Neural crest cell (in vitro differentiated cells): ENCODE measurements around the gene APBA2. TPM values are rescaled to one million over a fixed set of nuclear protein-coding genes. Genes with fewer than 3 reads are reported as not detected.

Source experiments
- DNase-seq: peaks from one replicate; pipeline ENCODE4 v3.0.0; 2021; ENCODE audit warnings: low read depth, mixed read lengths, low spot score
- H3K27ac Mint-ChIP-seq: one replicate; pipeline ENCODE4 v1.8.0; 2021; ENCODE audit warnings: mild to moderate bottlenecking, mixed read lengths; ENCODE audit not compliant: unreplicated experiment
- H3K27me3 Mint-ChIP-seq: 2 replicates; pipeline ENCODE4 v1.8.0; 2021; ENCODE audit warnings: low read depth, mild to moderate bottlenecking, mixed read lengths
- H3K36me3 Mint-ChIP-seq: 2 replicates; pipeline ENCODE4 v1.8.0; 2021; ENCODE audit warnings: low read depth, mild to moderate bottlenecking, mixed read lengths
- H3K4me1 Mint-ChIP-seq: 2 replicates; pipeline ENCODE4 v1.8.0; 2021; ENCODE audit warnings: mixed read lengths
- H3K4me3 Mint-ChIP-seq: one replicate; pipeline ENCODE4 v1.8.0; 2021; ENCODE audit warnings: mild to moderate bottlenecking, mixed read lengths
- H3K9me3 Mint-ChIP-seq: 2 replicates; pipeline ENCODE4 v1.8.0; 2021; ENCODE audit warnings: mixed read lengths
- total RNA-seq: library from RNA; stranded (reverse); gene quantifications from 2 replicates; pipeline ENCODE4 v1.2.1, GENCODE V29; 2021
- TF ChIP-seq, protein P1 (sequence below): fragments of 200-600 bp; sonication (generic); conservative IDR thresholded peaks from 2 replicates; pipeline ENCODE4 v1.5.0; 2021; ENCODE audit warnings: antibody characterized with exemption, mild to moderate bottlenecking

APBA2 gene
- total RNA-seq, 1 donor from 2014 or later = 79.9 TPM

DNA sequence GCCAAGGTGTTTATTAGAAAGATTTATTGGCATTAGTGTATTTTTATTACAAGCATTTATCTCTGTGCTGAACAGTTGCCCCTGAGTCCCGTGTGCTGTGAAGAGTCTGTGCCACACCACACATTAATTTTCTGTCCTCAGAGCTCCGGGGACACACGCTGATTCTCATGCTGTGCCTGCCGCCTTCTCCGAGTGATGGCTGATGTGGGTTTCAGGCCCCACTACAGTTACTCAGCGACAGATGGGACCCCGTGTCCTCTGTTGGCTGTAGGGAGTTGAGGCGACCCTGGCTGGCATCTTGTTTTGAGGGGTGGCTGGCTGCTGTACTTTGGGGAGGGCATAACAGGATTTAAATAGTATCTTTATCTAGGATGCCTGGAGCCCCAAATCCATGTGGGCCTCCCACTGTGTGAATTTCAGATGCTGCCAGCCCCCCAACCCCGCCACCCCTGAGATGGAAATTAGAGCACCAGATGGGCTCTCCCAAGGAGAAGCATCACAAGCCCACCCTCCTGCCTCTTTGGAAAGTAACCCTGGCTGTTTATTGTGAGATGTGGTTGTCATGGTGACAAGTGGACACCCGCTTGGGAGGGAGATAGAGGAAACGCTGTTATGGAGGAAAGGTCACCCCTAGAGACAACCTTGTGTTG, 185.6 kb downstream of the APBA2 start:
- H3K36me3 Mint-ChIP-seq = peaks cover 5% of the 10 kb centered on the region
- DNase-seq = no peak
- peak overlapping the region; percentile 96 for H3K27ac Mint-ChIP-seq
- H3K4me1 Mint-ChIP-seq = peaks cover 57% of the 10 kb centered on the region
- no peaks in the 10 kb centered on the region for H3K27me3 Mint-ChIP-seq
- H3K9me3 Mint-ChIP-seq = peaks cover 6% of the 10 kb centered on the region
- H3K4me3 Mint-ChIP-seq = peak overlapping the region; percentile 29
- TF ChIP-seq, protein P1, sequence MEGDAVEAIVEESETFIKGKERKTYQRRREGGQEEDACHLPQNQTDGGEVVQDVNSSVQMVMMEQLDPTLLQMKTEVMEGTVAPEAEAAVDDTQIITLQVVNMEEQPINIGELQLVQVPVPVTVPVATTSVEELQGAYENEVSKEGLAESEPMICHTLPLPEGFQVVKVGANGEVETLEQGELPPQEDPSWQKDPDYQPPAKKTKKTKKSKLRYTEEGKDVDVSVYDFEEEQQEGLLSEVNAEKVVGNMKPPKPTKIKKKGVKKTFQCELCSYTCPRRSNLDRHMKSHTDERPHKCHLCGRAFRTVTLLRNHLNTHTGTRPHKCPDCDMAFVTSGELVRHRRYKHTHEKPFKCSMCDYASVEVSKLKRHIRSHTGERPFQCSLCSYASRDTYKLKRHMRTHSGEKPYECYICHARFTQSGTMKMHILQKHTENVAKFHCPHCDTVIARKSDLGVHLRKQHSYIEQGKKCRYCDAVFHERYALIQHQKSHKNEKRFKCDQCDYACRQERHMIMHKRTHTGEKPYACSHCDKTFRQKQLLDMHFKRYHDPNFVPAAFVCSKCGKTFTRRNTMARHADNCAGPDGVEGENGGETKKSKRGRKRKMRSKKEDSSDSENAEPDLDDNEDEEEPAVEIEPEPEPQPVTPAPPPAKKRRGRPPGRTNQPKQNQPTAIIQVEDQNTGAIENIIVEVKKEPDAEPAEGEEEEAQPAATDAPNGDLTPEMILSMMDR = no peak

DNA sequence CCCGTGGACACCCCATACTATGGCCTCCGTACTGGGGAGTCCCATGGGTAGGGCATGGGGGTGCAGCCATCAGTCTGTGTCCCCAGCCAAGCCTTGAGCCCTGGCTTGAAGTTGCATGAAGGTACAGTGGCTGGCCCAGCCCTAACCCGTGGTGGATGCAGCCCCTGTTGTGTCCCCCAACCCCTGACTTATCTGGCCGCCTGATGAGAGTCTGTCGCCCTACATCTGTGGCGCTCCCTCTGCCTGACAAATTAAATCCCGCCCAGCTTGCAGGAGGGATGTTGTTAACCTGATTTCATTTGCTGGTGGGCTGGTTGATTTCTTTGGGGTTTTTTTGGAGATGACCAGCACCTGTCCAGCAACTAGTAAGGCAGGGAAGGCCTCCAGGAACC, 186.1 kb downstream of the APBA2 start:
- no peaks in the 10 kb centered on the region for H3K27me3 Mint-ChIP-seq
- TF ChIP-seq, protein P1 = no peak
- DNase-seq = no peak
- H3K27ac Mint-ChIP-seq = no peak overlapping the region
- peaks cover 5% of the 10 kb centered on the region for H3K36me3 Mint-ChIP-seq
- H3K4me3 Mint-ChIP-seq = peak overlapping the region; percentile 29
- peaks cover 6% of the 10 kb centered on the region for H3K9me3 Mint-ChIP-seq
- H3K4me1 Mint-ChIP-seq = peaks cover 52% of the 10 kb centered on the region

DNA sequence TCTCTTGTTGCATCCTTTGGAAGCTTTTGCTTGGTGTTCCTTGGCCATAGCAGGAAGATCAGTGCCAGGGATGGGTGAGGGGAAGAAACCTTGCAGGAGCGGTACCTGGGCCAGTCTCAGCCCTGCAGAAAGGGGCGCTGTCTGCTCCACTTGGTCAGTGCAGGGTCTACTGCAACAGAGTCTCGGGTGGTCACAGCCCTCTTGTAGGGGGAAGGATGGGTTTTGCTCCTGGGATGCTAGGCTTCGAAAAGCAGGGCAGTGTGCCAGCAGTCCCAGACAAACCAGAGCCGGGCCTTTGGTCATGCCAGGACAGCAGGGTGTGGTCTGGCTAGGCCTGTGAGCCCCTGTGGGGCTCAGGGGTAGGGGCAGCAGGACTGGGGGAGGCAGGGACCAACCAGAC, 186.7 kb downstream of the APBA2 start:
- Mint-ChIP-seq H3K27ac (peak overlapping the region; percentile 4), H3K36me3 (peaks cover 6% of the 10 kb centered on the region), H3K9me3 (peaks cover 6% of the 10 kb centered on the region), H3K27me3 (no peaks in the 10 kb centered on the region), H3K4me1 (peaks cover 47% of the 10 kb centered on the region), H3K4me3 (no peak overlapping the region)
- TF ChIP-seq, protein P1 = no peak
- no peak for DNase-seq

DNA sequence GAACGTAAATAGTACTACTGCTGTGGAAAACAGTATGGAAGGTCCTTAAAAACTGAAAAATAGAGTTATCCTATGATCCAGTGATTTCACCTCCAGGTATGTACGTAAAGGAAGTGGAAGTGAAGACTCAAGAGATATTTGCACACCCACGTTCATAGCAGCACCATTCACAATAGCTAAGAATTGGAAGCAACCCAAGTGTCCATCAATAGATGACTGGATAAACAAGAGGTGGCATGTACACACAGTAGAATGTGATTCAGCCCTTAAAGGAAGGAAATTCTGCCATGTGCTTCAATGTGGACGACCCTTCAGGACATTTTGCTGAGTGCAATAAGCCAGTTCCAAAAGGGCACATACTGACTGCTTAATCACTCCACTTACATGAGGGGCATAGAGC, 188.3 kb downstream of the APBA2 start:
- H3K27me3 Mint-ChIP-seq = no peaks in the 10 kb centered on the region
- H3K36me3 Mint-ChIP-seq = peaks cover 14% of the 10 kb centered on the region
- peaks cover 2% of the 10 kb centered on the region for H3K9me3 Mint-ChIP-seq
- TF ChIP-seq, protein P1 = no peak
- no peak overlapping the region for H3K27ac Mint-ChIP-seq
- H3K4me3 Mint-ChIP-seq = no peak overlapping the region
- peaks cover 33% of the 10 kb centered on the region for H3K4me1 Mint-ChIP-seq
- no peak for DNase-seq

DNA sequence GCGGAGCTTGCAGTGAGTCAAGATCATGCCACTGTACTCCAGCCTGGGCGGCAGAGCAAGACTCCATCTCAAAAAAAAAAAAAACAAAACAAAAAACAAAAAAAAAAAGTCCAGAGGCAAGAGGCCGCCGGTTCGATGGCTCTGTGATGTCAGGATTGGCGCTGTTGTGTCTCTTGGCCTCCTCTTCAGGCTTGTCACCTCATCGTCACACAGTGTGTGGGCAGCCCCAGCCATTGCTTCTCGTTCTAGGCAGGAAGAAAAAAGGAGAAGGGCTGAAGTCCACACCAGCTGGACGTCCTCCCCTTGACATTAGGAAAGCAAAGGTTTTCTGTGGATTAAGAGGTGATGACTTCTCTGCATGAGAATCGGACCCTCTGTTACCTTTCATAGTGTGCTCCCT, 192.8 kb downstream of the APBA2 start:
- H3K27ac Mint-ChIP-seq = peak overlapping the region; percentile 73
- peaks cover 7% of the 10 kb centered on the region for H3K4me1 Mint-ChIP-seq
- H3K4me3 Mint-ChIP-seq = no peak overlapping the region
- H3K27me3 Mint-ChIP-seq = no peaks in the 10 kb centered on the region
- no peak for DNase-seq
- H3K36me3 Mint-ChIP-seq = peaks cover 17% of the 10 kb centered on the region
- TF ChIP-seq, protein P1 = no peak
- H3K9me3 Mint-ChIP-seq = peaks cover 2% of the 10 kb centered on the region
